GM12865 (cell line): Measurements from ENCODE around the gene NACA.
"Not testable (repeated sequence)": the region's sequence is repeated elsewhere in the genome, so short reads cannot be mapped to it uniquely, and the experiment has no call there.

Source experiments
- DNase-seq: peaks from one replicate; pipeline ENCODE4 v3.0.0; 2010; ENCODE audit warnings: low read depth
- H3K4me3 ChIP-seq: 2 replicates; pipeline ENCODE4 v1.5.1; 2011; ENCODE audit warnings: mild to moderate bottlenecking, low read depth, low read length, control low read depth
- CTCF ChIP-seq: IDR thresholded peaks from 2 replicates; pipeline ENCODE4 v1.5.1; 2011; ENCODE audit warnings: low read length, control low read depth, low read depth, inconsistent platforms; ENCODE audit not compliant: insufficient read depth; ENCODE audit errors: missing control alignments

The NACA gene

GRCh38 chr12:56718149-56718548 lies 7.0 kb downstream of the NACA start:
- H3K4me3 ChIP-seq = no peak overlapping the region
- DNase-seq = no peak
- TF ChIP-seq CTCF = no peak

- no peak for TF ChIP-seq CTCF
- no peak overlapping the region for H3K4me3 ChIP-seq
- DNase-seq = no peak
Observed at GRCh38 chr12:56716933-56717880, 7.9 kb downstream of the NACA start.

DNA sequence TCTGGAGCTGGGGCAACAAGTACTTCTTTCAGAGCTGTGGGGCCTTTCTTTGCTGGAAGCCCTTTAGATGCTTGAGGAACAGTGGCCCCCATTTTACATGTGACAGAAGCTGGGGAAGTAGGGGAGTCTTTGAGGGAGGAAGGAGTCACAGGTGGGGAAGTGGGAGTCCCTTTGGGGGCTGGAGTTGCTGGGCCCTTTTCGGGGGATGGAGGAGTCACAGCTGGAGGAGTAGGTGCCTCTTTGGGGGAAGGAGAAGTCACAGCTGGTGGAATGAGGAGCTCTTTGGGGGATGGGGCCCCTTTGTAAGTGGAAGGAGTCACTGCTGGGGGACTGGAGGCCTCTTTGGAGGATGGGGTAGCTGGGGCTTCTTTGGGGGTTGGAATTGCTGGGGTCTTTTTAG lies 8.6 kb downstream of the NACA start:
- no peak overlapping the region for H3K4me3 ChIP-seq
- no peak for TF ChIP-seq CTCF
- DNase-seq = no peak

- TF ChIP-seq CTCF = no peak
- H3K4me3 ChIP-seq = no peak overlapping the region
- DNase-seq = no peak
Observed at GRCh38 chr12:56715798-56716197, 9.3 kb downstream of the NACA start.

DNA sequence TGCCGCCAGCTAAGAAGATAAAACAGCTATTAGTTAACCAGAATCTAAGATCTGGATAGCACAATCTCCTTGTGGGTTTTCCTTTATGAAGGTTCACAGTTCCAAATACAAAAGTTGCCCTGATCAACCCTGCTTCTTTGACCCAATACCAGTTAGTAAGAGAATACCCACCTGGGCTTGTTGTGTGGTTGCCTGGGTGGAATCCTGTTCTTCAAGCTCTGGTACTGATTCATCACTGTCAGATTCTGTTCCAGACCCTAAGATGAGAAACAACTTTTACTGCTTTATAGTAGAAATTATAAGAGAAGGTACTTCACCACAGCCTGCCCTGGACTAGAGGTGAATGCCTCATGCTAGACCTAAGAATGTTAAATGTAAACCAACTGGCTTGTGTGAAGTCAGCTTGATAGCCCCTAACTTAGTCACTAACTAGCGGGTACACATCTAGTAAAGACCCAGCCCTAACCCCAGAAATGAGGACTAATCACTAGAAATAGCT lies 10.6 kb downstream of the NACA start:
- no peak overlapping the region for H3K4me3 ChIP-seq
- no peak for TF ChIP-seq CTCF
- no peak for DNase-seq

DNA sequence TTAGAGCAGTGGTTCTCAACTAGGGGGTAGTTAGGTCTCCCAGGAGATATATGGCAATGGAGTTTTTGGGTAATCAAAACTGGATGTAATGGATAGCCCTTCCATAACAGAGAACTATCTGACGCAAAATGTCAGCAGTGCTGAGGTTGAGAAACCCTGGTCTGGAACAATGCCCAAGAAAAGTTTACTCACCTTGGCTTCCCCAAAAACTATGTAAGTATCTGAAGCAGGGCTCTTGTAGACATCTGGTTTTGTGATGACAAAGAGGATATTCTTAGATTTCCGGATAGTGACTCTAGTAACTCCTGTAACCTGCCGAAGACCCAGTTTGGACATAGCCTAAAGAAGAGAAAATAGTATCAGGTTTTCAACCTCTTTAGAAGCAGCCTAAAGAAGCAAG lies 11.8 kb downstream of the NACA start:
- TF ChIP-seq CTCF = no peak
- DNase-seq = no peak
- no peak overlapping the region for H3K4me3 ChIP-seq

- H3K4me3 ChIP-seq = no peak overlapping the region
- no peak for TF ChIP-seq CTCF
- no peak for DNase-seq
Observed at GRCh38 chr12:56709759-56710376, 15.2 kb downstream of the NACA start.

DNA sequence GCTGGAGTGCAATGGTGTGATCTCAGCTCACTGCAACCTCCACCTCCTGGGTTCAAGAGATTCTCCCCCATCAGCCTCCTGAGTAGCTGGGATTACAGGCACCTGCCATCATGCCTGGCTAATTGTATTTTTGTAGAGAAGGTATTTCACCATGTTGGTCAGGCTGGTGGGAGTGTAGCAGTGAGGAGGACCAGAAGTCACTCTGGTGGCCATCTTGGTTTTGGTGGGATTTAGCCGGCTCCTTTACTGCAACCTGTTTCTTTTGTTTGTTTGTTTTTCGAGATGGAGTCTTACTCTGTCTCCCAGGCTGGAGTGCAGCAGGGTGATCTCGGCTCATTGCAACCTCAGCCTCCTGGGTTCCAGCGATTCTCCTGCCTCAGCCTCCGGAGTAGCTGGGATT lies 20.6 kb downstream of the NACA start:
- not testable (repeated sequence) for DNase-seq, H3K4me3 ChIP-seq
